SU-DHL-6 (cell line): ENCODE measurements around the gene POLR1A.

Experiments used
- H2AFZ ChIP-seq: fragments of 200-600 bp; sonication (generic); 2 replicates; pipeline ENCODE4 v1.6.1; 2014; ENCODE audit warnings: low read depth, mild to moderate bottlenecking, moderate library complexity, mixed read lengths, antibody characterized with exemption, low read length; ENCODE audit not compliant: severe bottlenecking
- H3F3A ChIP-seq: fragments of 200-600 bp; shearing (Covaris generic); 2 replicates; pipeline ENCODE4 v1.6.0; 2016; ENCODE audit warnings: antibody characterized with exemption, mild to moderate bottlenecking; ENCODE audit not compliant: insufficient read depth
- H3K27ac ChIP-seq: fragments of 200-600 bp; sonication (generic); 2 replicates; pipeline ENCODE4 v1.5.1; 2016; ENCODE audit warnings: low read depth, mild to moderate bottlenecking, low read length, moderate library complexity, mixed read lengths
- H3K27me3 ChIP-seq: fragments of 200-600 bp; sonication (generic), shearing (Covaris generic); 2 replicates; pipeline ENCODE4 v1.6.0; 2014; ENCODE audit warnings: mild to moderate bottlenecking, low read length
- H3K36me3 ChIP-seq: fragments of 200-600 bp; sonication (generic); 2 replicates; pipeline ENCODE4 v1.6.1; 2014; ENCODE audit warnings: mild to moderate bottlenecking, low read length, mixed read lengths
- H3K4me2 ChIP-seq: fragments of 300-600, 200-600 bp; shearing (Covaris generic), sonication (generic); 2 replicates; pipeline ENCODE4 v1.6.0; 2014; ENCODE audit warnings: low read length, low read depth, mild to moderate bottlenecking; ENCODE audit not compliant: poor library complexity, severe bottlenecking
- H3K4me3 ChIP-seq: fragments of 200-600 bp; sonication (generic); 2 replicates; pipeline ENCODE4 v1.5.1; 2014; ENCODE audit warnings: antibody characterized with exemption, low read length, mild to moderate bottlenecking, mixed read lengths; ENCODE audit not compliant: insufficient read depth, poor library complexity, severe bottlenecking
- H3K79me2 ChIP-seq: fragments of 200-600 bp; sonication (generic); 2 replicates; pipeline ENCODE4 v1.6.1; 2014; ENCODE audit warnings: mild to moderate bottlenecking, low read length, moderate library complexity; ENCODE audit not compliant: insufficient read depth
- H3K9ac ChIP-seq: fragments of 200-600 bp; sonication (generic); 2 replicates; pipeline ENCODE4 v1.7.0; 2014; ENCODE audit warnings: mild to moderate bottlenecking, low read length
- H3K9me2 ChIP-seq: fragments of 200-600 bp; sonication (generic); replicated peaks from 2 replicates; pipeline ENCODE4 v1.6.1; 2014; ENCODE audit warnings: low read length; ENCODE audit not compliant: insufficient read depth
- H3K9me3 ChIP-seq: fragments of 200-600 bp; sonication (generic); 2 replicates; pipeline ENCODE4 v1.6.1; 2014; ENCODE audit warnings: low read length, mixed read lengths; ENCODE audit not compliant: insufficient read depth
- H4K20me1 ChIP-seq: fragments of 200-600 bp; sonication (generic); 2 replicates; pipeline ENCODE4 v1.6.1; 2014; ENCODE audit warnings: low read depth, mild to moderate bottlenecking, antibody characterized with exemption, low read length, moderate library complexity, mixed read lengths
- CTCF ChIP-seq: fragments of 200-600 bp; sonication (generic); IDR thresholded peaks from one replicate; pipeline ENCODE4 v1.5.1; 2017; ENCODE audit warnings: antibody characterized with exemption, mild to moderate bottlenecking, low read length, moderate library complexity; ENCODE audit not compliant: insufficient read depth, poor library complexity, severe bottlenecking
- EZH2phosphoT487 ChIP-seq: fragments of 200-600 bp; sonication (generic), shearing (Covaris generic); conservative IDR thresholded peaks from 2 replicates; pipeline ENCODE4 v1.6.1; 2018; ENCODE audit warnings: mild to moderate bottlenecking, antibody characterized with exemption, low read length, moderate library complexity, mixed read lengths

POLR1A gene

GRCh38 chr2:86070868-86071267 lies 34.8 kb downstream of the POLR1A start:
- no peak for TF ChIP-seq EZH2phosphoT487
- TF ChIP-seq CTCF = no peak
- no peaks in the 10 kb centered on the region for H4K20me1 ChIP-seq
- H3K9me2 ChIP-seq = no peaks in the 10 kb centered on the region
- no peak overlapping the region for H3K4me2 ChIP-seq
- no peak overlapping the region for H3K4me3 ChIP-seq
- H3F3A ChIP-seq = no peaks in the 10 kb centered on the region
- H3K9ac ChIP-seq = no peak overlapping the region
- no peaks in the 10 kb centered on the region for H3K79me2 ChIP-seq
- no peak overlapping the region for H2AFZ ChIP-seq
- no peaks in the 10 kb centered on the region for H3K9me3 ChIP-seq
- no peak overlapping the region for H3K27ac ChIP-seq
- no peaks in the 10 kb centered on the region for H3K27me3 ChIP-seq
- H3K36me3 ChIP-seq = peaks cover 32% of the 10 kb centered on the region

- Histone ChIP-seq H3K4me2 (no peak overlapping the region), H3K36me3 (peaks cover 36% of the 10 kb centered on the region), H3K27ac (no peak overlapping the region)
These were observed 35.8 kb downstream of the POLR1A start for GRCh38 chr2:86069783-86070339.

GRCh38 chr2:86069091-86069685 lies 36.5 kb downstream of the POLR1A start:
- no peaks in the 10 kb centered on the region for H3K9me2 ChIP-seq
- H3K79me2 ChIP-seq = no peaks in the 10 kb centered on the region
- peaks cover 39% of the 10 kb centered on the region for H3K36me3 ChIP-seq
- H3K9ac ChIP-seq = no peak overlapping the region
- no peaks in the 10 kb centered on the region for H3K9me3 ChIP-seq
- no peak overlapping the region for H3K4me3 ChIP-seq
- no peak overlapping the region for H3K27ac ChIP-seq
- H3F3A ChIP-seq = no peaks in the 10 kb centered on the region
- TF ChIP-seq CTCF = no peak
- no peak for TF ChIP-seq EZH2phosphoT487
- no peak overlapping the region for H3K4me2 ChIP-seq
- no peak overlapping the region for H2AFZ ChIP-seq
- H3K27me3 ChIP-seq = no peaks in the 10 kb centered on the region
- no peaks in the 10 kb centered on the region for H4K20me1 ChIP-seq

More at GRCh38 chr2:86069783-86070339, 35.8 kb downstream of the POLR1A start:
- Histone ChIP-seq H3K79me2 (no peaks in the 10 kb centered on the region), H3K27me3 (no peaks in the 10 kb centered on the region), H3K9me3 (no peaks in the 10 kb centered on the region), H3K4me3 (no peak overlapping the region), H3K9me2 (no peaks in the 10 kb centered on the region), H2AFZ (no peak overlapping the region), H3K9ac (no peak overlapping the region), H4K20me1 (no peaks in the 10 kb centered on the region), H3F3A (no peaks in the 10 kb centered on the region)
- TF ChIP-seq CTCF = no peak
